ENCODE results near the gene GMDS.

- no peak for TF ChIP-seq CTCF (optimal IDR thresholded peaks at IDR 0.05 in 1 of 3, IDR thresholded peaks at IDR 0.05 in 1 of 3, conservative IDR thresholded peaks at IDR 0.05 in 1 of 3; ENCODE audit: extremely low read depth in 1 of 3, insufficient read depth in 2 of 3, low read length in 3 of 3)
- no peak for TF ChIP-seq EZH2 (IDR thresholded peaks at IDR 0.05; ENCODE audit: low read length)
Observed at GRCh38 chr6:2215342-2215741, 30.1 kb downstream of the GMDS start.

Measured in keratinocyte (primary cell).